Medulla oblongata (tissue), 1 donor: ENCODE results near the gene PGLYRP1.
A peak's percentile ranks its signal among the peaks of the same experiment; 100 is the strongest.

Experiments
- DNase-seq: peaks from one replicate; pipeline ENCODE4 v3.0.0-alpha.2; 2015; ENCODE audit errors: extremely low spot score

PGLYRP1 gene

GRCh38 chr19:46002678-46003275 lies 20.1 kb downstream of the PGLYRP1 start:
- no peak for DNase-seq

DNA sequence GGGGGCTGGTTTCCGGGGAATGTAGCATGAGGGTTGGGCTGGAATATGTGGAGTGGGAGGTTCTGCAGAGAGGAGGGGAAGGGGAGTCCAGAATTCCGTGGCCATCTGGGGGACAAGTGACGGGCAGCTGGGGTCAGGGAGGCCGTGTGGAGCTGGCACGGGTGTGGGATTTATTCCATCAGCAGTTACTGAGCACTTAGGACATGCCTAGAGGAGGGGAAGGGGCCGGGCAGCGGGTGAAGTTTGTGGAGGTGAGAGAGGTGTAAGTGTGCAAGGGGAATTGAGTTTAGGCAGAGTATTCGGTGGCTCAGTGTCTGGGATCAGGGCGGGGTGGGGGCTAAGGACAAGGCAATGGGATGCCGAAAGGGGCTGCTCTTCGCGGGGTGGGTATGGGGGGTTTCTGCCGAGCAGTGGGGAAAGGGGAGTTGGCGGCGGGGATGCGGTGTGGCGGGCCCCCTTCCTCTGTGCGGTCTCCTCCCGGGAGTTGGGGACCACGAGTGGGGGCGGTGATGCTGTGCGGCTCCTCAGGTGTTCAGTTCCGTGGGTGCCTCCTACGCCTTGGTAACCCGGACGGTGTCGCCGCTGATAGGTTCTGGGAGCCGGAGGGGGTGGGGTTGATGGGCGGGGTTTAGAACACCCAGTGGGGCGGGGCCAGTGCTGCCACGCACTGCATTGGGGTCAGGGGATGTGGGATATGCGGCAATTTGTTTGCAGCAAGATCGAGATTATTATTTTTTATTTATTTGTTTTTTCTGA lies 22.2 kb downstream of the PGLYRP1 start:
- peak; percentile 57 for DNase-seq

GRCh38 chr19:45999653-46000121 lies 23.2 kb downstream of the PGLYRP1 start:
- peak; percentile 26 for DNase-seq

DNA sequence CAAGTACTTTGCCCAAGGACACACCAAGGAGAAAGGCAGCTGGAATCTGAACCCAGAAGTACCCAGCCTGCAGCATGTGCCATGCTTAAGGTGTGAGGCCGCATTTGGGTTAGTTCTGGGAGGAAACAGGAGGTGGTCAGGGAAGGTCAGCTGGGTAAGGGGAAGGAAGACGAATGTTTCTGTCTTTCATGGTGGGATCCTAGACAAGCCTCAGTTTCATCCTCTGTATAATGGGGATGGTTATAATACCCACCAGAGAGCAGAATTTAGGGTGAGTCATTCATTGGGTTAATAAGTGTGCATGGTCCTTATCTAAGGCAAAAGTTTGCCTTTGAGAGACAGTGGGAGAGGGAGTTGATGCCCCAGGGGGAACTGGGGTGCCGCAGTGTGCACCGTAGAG lies 24.0 kb downstream of the PGLYRP1 start:
- DNase-seq, result no peak

DNA sequence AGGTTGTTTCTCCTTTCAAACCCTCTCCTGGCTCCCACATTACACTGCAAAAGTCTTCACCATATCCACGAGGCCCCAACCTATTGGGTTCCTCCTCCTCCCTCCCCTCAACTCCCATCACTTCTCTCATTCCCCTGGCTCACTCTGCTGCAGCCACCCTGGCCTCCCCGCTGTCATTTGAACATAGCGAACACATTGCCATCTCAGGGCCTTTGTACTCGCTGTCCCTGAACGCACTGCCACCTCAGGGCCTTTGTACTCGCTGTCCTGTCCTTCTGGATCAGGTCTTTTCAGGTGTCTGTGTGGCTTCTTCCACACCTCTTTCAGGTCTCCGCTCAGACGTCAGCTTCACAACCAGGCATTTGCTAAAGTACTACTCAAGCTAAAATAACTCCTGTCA lies 25.9 kb downstream of the PGLYRP1 start:
- no peak for DNase-seq

GRCh38 chr19:45995715-45996385 lies 27.0 kb downstream of the PGLYRP1 start:
- no peak for DNase-seq

GRCh38 chr19:45994998-45995714 lies 27.7 kb downstream of the PGLYRP1 start, which contains the start of gene CCDC61:
TSS of gene CCDC61 (plus strand) at chr19:45995467. CDS start at chr19:46003019, 7,552 bp downstream.
- DNase-seq, result peak; percentile 100

- DNase-seq, result no peak
These were observed 28.3 kb downstream of the PGLYRP1 start for GRCh38 chr19:45994456-45994997.

DNA sequence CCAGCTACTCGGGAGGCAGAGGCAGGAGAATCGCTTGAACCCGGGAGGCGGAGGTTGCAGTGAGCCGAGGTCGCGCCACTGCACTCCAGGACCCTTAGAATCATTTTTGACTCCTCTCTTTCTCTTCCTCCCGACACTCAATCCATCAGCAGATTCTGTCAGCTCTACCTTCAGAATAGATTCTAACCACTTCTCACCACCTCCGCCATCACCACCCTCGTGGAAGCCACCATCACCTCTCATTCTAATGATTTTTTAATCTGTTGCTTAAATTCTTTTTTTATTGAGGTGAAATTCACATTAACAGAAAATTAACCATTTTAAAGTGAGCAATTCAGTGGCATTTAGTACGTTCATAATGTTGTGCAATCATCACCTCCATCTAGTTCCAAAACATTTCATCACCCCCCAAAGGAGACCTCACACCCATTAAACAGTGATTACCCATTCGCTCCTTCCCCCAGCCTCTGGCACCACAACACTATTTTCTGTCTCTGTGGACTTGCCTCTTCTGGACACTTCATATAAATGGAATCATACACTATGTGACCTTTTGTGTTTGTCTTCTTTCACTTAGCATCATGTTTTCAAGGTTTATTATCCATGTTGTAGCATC lies 32.6 kb downstream of the PGLYRP1 start:
- no peak for DNase-seq

DNA sequence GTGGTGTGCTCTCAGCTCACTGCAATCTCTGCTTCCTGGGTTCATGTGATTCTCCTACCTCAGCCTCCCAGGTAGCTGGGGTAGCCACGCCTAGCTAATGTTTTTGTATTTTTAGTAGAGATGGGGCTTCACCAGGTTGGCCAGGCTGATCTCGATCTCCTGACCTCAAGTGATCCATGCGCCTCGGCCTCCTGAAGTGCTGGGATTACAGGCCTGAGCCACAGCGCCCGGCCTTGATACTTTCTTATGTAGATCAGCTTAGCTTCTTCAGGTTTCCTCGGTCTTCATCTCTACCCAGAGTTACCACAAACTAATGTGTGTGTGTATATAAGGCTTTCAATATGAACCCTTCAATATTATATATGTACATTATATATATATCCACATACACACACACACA lies 37.5 kb downstream of the PGLYRP1 start:
- no peak for DNase-seq

DNA sequence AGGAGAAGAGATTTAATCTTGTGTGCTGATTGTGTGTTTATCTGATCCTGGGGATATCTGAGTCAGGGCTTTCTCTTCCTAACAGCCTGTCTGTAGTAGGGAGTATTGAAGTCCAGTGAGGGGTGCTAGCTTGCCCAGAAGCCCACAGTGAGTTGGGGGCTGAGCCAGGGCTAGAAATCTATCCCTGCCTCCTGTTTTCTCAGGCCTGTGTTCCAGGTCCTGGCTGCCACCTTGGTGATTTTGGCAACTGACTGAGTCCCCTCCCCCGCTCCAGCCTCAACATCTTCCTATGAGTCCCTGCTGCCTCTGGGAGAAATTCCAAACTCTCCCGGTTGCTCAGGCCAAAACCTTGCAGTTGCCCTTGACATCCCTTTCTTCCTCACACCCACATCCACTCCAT lies 41.5 kb downstream of the PGLYRP1 start:
- DNase-seq, result peak; percentile 58

GRCh38 chr19:45978156-45978555 lies 44.7 kb downstream of the PGLYRP1 start:
- no peak for DNase-seq

DNA sequence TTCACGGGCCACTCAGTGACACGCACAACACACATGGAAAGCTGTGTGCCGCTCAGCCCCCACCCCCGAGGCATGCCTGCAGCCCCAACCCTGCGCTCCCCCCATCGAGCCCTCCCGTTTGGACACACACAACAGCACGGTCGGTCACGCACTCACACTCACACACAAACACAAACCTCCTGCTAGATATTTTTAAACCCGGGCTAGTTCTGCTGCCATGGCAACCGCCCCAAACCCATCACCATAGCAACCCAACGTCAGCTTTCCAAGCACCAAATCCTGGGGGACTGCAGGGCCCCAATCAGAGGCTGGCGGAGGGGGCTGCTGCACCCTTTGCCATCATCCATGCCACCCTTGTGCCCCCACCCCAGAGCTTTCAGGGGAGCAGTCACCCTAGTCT lies 46.7 kb downstream of the PGLYRP1 start:
- no peak for DNase-seq

DNA sequence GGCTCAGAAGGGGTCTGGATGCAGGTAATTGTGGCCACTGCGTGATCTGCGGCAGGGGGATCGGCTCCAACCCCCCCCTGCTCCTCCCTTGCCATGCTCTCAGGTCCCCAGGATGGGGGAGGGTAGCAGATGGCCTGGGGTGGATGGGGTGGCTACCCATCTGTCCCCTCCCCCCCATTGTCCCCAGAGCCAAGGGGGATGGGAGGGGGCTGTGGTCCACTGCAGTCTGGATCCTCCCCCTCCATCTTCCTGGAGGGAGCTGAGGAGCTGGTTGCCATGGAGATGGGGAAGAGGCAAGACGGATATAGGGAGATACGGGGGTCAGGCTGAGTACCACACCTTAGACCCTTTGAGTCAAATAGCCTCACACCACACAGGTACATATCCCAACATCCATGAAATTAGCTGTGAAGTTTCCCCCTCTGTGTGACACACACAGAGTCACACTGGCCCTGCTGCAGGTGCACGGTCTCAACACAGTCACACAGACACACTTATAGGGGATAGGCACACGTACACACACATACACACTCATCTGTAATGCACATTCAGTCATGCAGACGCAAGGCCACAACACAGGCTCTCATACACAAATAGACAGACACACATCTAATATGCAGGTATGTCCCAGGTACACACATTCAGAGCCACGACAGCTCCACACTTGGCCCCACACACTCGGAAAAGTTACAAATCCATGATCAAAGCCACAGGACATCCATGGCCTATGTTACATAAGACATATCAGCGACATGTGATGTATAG lies 47.4 kb downstream of the PGLYRP1 start:
- DNase-seq, result no peak

DNA sequence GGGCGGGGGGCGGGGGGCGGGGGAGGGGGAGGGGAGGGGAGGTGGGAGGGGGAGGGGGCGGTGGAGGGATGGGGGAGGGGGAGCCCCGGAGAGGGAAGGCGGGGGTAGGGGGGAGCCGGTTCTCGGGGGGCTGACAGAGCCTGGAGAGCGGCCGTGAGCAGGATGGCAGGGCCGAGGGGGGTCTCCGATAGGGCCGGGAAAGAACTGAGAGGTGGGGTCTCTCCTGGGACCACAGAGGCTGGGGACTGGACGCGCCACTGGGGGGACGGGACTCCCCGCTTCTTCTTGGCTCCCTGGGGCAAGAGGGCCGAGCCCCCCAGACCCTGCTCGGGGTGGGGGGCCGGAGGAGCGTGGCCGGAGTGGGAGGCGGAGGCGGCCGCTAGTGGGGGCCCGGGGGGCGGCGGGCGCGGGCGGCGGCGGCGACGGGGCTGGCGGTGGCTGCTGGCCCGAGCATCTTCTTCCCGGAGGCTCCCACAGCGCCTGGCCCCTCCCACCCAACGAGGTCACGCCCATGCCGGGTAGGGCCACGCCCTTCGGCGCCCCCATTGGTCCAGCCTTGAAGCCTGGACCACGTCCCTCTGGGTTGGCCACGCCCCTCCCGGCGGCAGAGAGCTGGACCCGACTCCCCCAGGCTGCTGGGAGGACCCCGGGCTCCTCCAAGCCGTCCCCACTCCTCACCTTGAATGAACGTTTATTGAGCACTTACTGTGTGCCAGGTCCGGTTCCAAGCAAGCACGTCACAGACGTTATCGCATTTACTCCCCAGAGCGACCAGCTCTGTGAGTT lies 49.1 kb downstream of the PGLYRP1 start, which contains the start of gene NOVA2:
Gene NOVA2, minus strand, starts transcription at position 313 of the 786 bp plus-strand sequence. CDS start 514 bp downstream, outside the sequence.
- peak; percentile 81 for DNase-seq

- DNase-seq, result no peak
These were observed 49.8 kb downstream of the PGLYRP1 start for GRCh38 chr19:45972947-45973540.

DNA sequence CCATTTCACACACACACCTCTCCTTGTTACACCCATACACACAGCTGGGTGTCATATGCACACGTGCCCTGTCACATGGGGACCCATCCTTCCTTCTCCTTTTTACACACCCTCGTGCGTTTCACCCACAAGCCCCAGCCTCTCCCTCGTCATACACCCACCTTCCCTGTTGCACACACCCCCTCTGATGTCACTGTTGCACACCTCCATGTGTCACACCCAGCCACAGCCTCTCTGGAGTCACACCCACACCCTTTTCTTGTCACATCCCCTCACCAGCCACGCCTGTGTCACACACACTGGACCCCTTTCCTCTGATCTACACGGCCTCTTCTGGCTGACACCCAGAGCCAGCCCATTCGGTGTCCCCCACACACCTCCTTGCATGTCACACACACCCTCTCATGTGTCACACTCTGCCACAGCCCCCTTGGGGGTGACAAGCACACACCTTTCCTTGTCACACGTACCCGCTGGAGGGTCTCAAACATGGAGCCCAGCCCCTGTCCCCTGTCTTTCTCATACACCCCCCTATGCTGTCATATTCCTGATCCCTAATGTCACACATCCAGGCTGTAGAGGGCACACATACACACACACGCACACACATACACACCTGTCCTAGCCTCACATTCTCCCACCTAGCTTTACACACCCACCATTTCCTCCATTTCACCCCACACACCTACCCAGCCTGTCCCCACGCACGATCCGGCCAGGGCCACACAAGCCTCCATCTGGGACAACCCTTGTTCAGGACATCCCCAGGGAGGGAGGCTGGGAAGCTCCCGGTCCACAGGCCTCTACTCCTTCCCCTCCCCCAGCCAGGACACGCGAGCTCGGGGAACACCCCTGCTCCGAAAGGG lies 50.5 kb downstream of the PGLYRP1 start:
- peak; percentile 43 for DNase-seq

GRCh38 chr19:45971260-45971902 lies 51.5 kb downstream of the PGLYRP1 start:
- DNase-seq, result no peak
